HEK293T (cell line): Measurements from ENCODE around the gene KPTN.

Experiments used
- CTCF ChIA-PET: fragments of 350-600 bp; formaldehyde crosslinking; extraction: SDS; loops from one replicate; lab custom pipeline; 2021; ENCODE audit warnings: antibody characterized with exemption, inconsistent platforms; lab: Yijun Ruan, JAX
- POLR2A ChIA-PET: fragments of 350-600 bp; formaldehyde crosslinking; extraction: SDS; loops from one replicate; lab custom pipeline; 2020; ENCODE audit warnings: antibody characterized with exemption, inconsistent platforms; lab: Yijun Ruan, JAX
- DNase-seq: peaks from one replicate; pipeline ENCODE4 v3.0.0; 2012; ENCODE audit warnings: mixed read lengths; ENCODE audit errors: extremely low spot score
- ARNT ChIP-seq: fragments of 450-650 bp; IDR thresholded peaks from 2 replicates; pipeline ENCODE4 v1.6.1; 2017; ENCODE audit warnings: mild to moderate bottlenecking
- BHLHE40 ChIP-seq: fragments of 450-650 bp; IDR thresholded peaks from 2 replicates; pipeline ENCODE4 v1.6.1; 2016; ENCODE audit warnings: mild to moderate bottlenecking, moderate library complexity, borderline replicate concordance
- CTBP1 ChIP-seq: fragments of 450-650 bp; IDR thresholded peaks from 2 replicates; pipeline ENCODE4 v1.6.1; 2016; ENCODE audit warnings: borderline replicate concordance
- ELF4 ChIP-seq: fragments of 450-650 bp; IDR thresholded peaks from 2 replicates; pipeline ENCODE4 v1.6.1; 2017; ENCODE audit warnings: antibody characterized with exemption
- FOXA1 ChIP-seq: fragments of 450-650 bp; IDR thresholded peaks from 2 replicates; pipeline ENCODE4 v1.6.1; 2016; ENCODE audit warnings: mild to moderate bottlenecking
- FOXK2 ChIP-seq: fragments of 450-650 bp; IDR thresholded peaks from 2 replicates; pipeline ENCODE4 v1.6.1; 2016; ENCODE audit warnings: mild to moderate bottlenecking
- FOXM1 ChIP-seq: fragments of 450-650 bp; IDR thresholded peaks from 2 replicates; pipeline ENCODE4 v1.6.1; 2017; ENCODE audit warnings: mild to moderate bottlenecking, borderline replicate concordance
- HDGF ChIP-seq: fragments of 450-650 bp; IDR thresholded peaks from 2 replicates; pipeline ENCODE4 v1.6.1; 2017; ENCODE audit warnings: antibody characterized with exemption, borderline replicate concordance
- L3MBTL2 ChIP-seq: fragments of 450-650 bp; conservative IDR thresholded peaks from 2 replicates; pipeline ENCODE4 v1.6.1; 2016; ENCODE audit warnings: mild to moderate bottlenecking
- LEF1 ChIP-seq: fragments of 450-650 bp; IDR thresholded peaks from 2 replicates; pipeline ENCODE4 v1.6.1; 2017; ENCODE audit warnings: mild to moderate bottlenecking, borderline replicate concordance
- NFRKB ChIP-seq: fragments of 450-650 bp; IDR thresholded peaks from 2 replicates; pipeline ENCODE4 v1.6.1; 2016; ENCODE audit warnings: mild to moderate bottlenecking, moderate library complexity
- SP1 ChIP-seq: fragments of 450-650 bp; IDR thresholded peaks from 2 replicates; pipeline ENCODE4 v1.6.1; 2017
- SUZ12 ChIP-seq: fragments of 450-650 bp; IDR thresholded peaks from 2 replicates; pipeline ENCODE4 v1.6.1; 2016; ENCODE audit warnings: mild to moderate bottlenecking
- TARDBP ChIP-seq: fragments of 450-650 bp; IDR thresholded peaks from 2 replicates; pipeline ENCODE4 v1.6.1; 2016
- ZNF384 ChIP-seq: fragments of 450-650 bp; IDR thresholded peaks from 2 replicates; pipeline ENCODE4 v1.6.1; 2016
- TF ChIP-seq, protein P1 (sequence below): fragments of 450-650 bp; IDR thresholded peaks from 2 replicates; pipeline ENCODE4 v1.6.1; 2016

KPTN gene

DNA sequence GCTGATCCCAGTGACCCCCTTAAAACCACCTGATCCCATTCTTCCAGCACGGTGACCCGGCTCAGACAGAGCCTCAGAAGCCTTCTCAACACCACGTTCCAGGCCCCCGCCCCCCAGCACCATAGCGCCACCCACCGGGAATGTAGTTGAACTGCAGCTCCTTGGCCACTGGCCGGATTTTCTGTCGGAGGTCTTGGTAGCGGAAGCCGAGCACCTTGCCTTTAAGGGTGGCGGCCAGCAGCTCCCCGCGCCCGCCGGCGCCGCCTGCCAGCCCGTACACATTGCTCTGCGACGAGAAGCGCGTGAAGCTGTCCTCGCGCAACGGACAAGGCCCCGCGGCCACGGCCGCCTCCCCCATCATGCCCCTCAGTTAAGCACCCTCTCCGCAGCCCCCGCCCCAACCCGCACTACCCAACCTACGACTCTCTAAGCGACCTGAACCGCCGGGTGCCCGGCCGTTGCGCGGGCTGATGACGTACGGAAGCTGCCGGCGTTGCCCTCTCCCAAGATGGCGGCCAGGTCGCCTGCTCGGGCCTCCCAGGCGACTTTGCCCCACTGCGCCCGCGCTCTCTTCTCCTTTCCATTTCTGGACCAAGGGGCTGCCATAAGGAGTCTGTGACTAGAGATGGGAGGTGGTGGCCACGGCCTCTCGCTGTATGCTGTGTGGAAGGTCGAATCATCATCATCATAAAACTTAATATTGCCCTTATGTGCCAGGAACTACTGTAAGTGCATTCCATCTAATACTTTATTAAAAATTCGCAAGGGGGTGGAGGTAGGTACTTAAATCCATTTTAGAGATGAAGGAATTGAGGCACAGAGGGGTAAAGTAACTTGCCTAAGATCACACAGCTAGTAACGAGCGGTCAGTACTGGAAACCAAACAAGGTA, at the start of gene KPTN:
Gene KPTN, minus strand, starts transcription at position 420 of the 891 bp plus-strand sequence. Its CDS starts 59 bp downstream, at position 361.
- POLR2A ChIA-PET = interaction anchor here (0.8 to 1.3 kb wide), 11 partner anchors 9 to 51 kb away, joined by 3 to 12 read pairs (median 4); partner anchors contain the start of gene SLC8A2
- TF ChIP-seq BHLHE40 = no peak
- no peak for TF ChIP-seq HDGF
- peak; percentile 22; the same call in 1 of the 2 replicates for TF ChIP-seq FOXM1
- TF ChIP-seq, protein P1, sequence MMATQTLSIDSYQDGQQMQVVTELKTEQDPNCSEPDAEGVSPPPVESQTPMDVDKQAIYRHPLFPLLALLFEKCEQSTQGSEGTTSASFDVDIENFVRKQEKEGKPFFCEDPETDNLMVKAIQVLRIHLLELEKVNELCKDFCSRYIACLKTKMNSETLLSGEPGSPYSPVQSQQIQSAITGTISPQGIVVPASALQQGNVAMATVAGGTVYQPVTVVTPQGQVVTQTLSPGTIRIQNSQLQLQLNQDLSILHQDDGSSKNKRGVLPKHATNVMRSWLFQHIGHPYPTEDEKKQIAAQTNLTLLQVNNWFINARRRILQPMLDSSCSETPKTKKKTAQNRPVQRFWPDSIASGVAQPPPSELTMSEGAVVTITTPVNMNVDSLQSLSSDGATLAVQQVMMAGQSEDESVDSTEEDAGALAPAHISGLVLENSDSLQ = no peak
- TF ChIP-seq SUZ12 = no peak
- TF ChIP-seq TARDBP = no peak
- TF ChIP-seq ZNF384 = no peak
- TF ChIP-seq FOXK2 = no peak
- TF ChIP-seq FOXA1 = no peak
- TF ChIP-seq NFRKB = peak; percentile 90
- peak; percentile 56; the same call in 1 of the 2 replicates for TF ChIP-seq ELF4
- no peak for TF ChIP-seq CTBP1
- no peak for TF ChIP-seq SP1
- TF ChIP-seq LEF1 = no peak
- peak; percentile 95 for DNase-seq
- CTCF ChIA-PET = interaction anchor here (0.6 to 1.2 kb wide), 9 partner anchors 11 to 835 kb away, joined by 3 to 8 read pairs (median 3); no protein-coding TSS in a partner anchor

DNA sequence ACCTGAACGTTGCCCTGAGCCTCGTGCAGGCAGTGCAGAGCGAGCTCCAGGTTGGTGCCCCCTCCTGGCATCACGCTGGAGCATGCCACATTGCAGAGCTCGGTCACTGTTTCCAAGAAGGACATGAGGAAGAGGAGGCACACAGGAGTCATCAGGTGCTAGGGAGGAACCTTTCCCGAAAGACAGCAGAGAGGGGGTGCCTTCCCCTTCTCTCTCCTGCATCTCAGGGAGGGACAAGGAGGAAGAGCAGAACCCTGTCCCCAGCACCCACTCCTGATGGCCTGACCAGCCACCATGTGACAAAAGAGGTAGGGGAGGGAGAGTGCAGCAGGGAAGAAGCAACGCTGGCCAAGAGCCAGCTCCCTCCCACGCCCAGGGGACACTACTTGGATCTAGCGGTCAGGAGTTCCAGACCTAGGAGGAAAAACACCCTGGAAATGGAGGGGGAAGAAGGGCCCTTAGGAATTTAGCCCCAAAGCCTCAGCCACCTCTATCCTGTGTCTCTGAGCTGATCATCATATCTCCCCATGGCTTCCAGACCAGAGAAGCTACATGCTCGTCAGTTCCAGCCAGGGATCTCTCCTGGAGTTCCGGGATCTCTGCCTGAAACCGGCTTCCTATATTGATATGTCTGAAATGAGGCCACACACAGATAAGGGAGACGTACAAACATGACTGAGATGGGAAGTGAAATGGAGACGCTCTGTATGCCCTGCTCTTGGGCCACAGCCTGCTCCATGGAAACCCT, 47.8 kb upstream of the KPTN start:
- no peak for DNase-seq
- CTCF ChIA-PET = interaction anchor here (0.9 to 1.2 kb wide), 3 partner anchors 9 to 16 kb away, joined by 3 to 7 read pairs (median 5); no protein-coding TSS in a partner anchor
- POLR2A ChIA-PET = no interaction called here
- TF ChIP-seq, protein P1 = no peak
- TF ChIP-seq SP1 (no peak), FOXA1 (no peak), NFRKB (no peak), FOXM1 (no peak), BHLHE40 (no peak), ELF4 (no peak), TARDBP (no peak), SUZ12 (no peak), ZNF384 (no peak), LEF1 (no peak), CTBP1 (no peak), ARNT (no peak), L3MBTL2 (no peak), HDGF (no peak)

DNA sequence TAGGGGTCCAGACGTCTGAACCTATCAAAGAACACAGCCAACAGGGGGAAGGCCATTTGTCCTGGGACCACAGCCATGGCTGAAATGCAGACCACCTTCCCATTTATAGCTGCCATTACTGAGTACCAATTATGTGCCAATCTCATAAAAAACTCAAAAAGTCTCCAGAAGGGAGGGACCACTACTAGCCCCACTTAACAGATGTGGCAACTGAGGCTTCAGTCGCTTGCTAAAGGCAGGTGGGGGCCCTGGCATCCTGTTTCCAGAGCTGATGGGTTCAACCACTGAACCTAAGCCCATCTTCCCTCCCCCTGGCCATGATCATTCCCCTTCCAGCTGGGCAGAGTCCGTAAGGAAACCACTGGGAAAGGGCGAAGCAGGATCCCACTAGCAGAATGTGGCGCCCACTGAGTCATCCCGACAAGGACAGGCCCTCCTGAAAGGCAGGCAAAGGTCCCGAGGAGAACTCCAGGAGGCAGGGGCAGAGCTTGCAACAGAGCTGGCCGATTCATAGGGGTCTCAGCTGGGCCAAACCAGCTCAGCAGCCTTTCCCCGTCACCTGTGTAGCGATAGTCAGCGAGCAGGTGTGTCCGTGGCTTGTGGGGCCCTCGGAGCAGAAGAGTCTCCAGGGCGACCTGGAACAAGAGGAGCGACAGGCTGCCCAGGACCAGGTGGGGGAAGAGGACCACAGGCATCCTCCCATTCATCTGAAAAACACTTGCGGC, 45.2 kb upstream of the KPTN start:
- DNase-seq = no peak
- ChIA-PET CTCF (interaction anchor here (0.7 kb wide), 1 partner anchor 12 kb away, joined by 3 read pairs; no protein-coding TSS in a partner anchor), POLR2A (interaction anchor here (0.9 kb wide), 1 partner anchor 71 kb away, joined by 3 read pairs; no protein-coding TSS in a partner anchor)
- no peak for TF ChIP-seq BHLHE40
- TF ChIP-seq ZNF384 = no peak
- TF ChIP-seq, protein P1 = no peak
- no peak for TF ChIP-seq HDGF

DNA sequence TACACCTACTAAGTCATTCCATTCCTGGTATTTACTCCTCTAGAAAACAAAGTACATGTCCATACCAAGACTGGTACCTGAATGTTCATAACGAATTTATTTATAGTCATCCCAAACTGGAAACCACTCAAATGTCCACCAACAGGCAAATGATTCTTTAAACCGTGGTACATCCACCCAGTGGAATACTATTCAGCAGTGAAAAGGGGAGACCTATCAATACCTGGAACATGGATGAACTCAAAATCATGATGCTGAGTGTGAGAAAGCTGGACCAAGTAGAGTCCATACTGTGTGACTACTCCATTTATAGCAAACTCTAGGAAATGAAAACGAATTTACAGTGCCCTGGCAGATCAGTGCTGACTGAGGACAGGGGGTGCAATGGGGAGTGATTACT, 42.8 kb upstream of the KPTN start:
- DNase-seq = no peak
- CTCF ChIA-PET = no interaction called here
- TF ChIP-seq SP1 (no peak), FOXA1 (no peak), BHLHE40 (no peak), CTBP1 (no peak), TARDBP (no peak), L3MBTL2 (no peak), ARNT (no peak), HDGF (no peak), NFRKB (no peak), FOXK2 (no peak), SUZ12 (no peak), LEF1 (no peak), ELF4 (no peak), ZNF384 (no peak), FOXM1 (no peak)
- TF ChIP-seq, protein P1 = no peak
- POLR2A ChIA-PET = no interaction called here
